HG03354 (cell line): Measurements from ENCODE around the gene DOCK1.

Source experiments
- ATAC-seq: cut with Tn5 transposase; IDR thresholded peaks from one replicate; pipeline ENCODE4 v1.9.1; 2021; ENCODE audit warnings: mild to moderate bottlenecking; ENCODE audit not compliant: unreplicated experiment, poor library complexity, severe bottlenecking

Gene DOCK1

GRCh38 chr10:127189226-127189625 is 284.0 kb downstream of the DOCK1 start:
- ATAC-seq: no peak

- ATAC-seq: no peak
Observed at GRCh38 chr10:127190427-127190826, 285.2 kb downstream of the DOCK1 start.

- no peak for ATAC-seq
Observed at GRCh38 chr10:127193125-127193524, 287.9 kb downstream of the DOCK1 start.

GRCh38 chr10:127194111-127194510 is 288.9 kb downstream of the DOCK1 start:
- no peak for ATAC-seq

- ATAC-seq: no peak
Observed at GRCh38 chr10:127194599-127194998, 289.4 kb downstream of the DOCK1 start.

GRCh38 chr10:127195041-127195506 is 289.8 kb downstream of the DOCK1 start:
- no peak for ATAC-seq

- ATAC-seq: no peak
Observed at GRCh38 chr10:127195571-127196281, 290.5 kb downstream of the DOCK1 start.

GRCh38 chr10:127196282-127197153 is 291.3 kb downstream of the DOCK1 start, which contains the start of gene INSYN2A:
Gene INSYN2A (minus strand): TSS chr10:127196591. CDS start chr10:127176395, 20,196 bp downstream.
- no peak for ATAC-seq

GRCh38 chr10:127197154-127197432 is 291.9 kb downstream of the DOCK1 start:
- no peak for ATAC-seq

GRCh38 chr10:127198307-127198706 is 293.1 kb downstream of the DOCK1 start:
- ATAC-seq: no peak

GRCh38 chr10:127198721-127199120 is 293.5 kb downstream of the DOCK1 start:
- ATAC-seq: no peak

- no peak for ATAC-seq
Observed at GRCh38 chr10:127200646-127201045, 295.4 kb downstream of the DOCK1 start.

GRCh38 chr10:127203067-127203466 is 297.8 kb downstream of the DOCK1 start:
- ATAC-seq: no peak

- no peak for ATAC-seq
Observed at GRCh38 chr10:127207081-127207480, 301.9 kb downstream of the DOCK1 start.

GRCh38 chr10:127210936-127211466 is 305.8 kb downstream of the DOCK1 start:
- no peak for ATAC-seq

GRCh38 chr10:127215866-127216265 is 310.6 kb downstream of the DOCK1 start:
- ATAC-seq: no peak

GRCh38 chr10:127216274-127216673 is 311.0 kb downstream of the DOCK1 start:
- no peak for ATAC-seq

- no peak for ATAC-seq
Observed at GRCh38 chr10:127216786-127217185, 311.6 kb downstream of the DOCK1 start.

- ATAC-seq: no peak
Observed at GRCh38 chr10:127218658-127219057, 313.4 kb downstream of the DOCK1 start.

GRCh38 chr10:127221281-127221680 is 316.1 kb downstream of the DOCK1 start:
- no peak for ATAC-seq

- ATAC-seq: no peak
Observed at GRCh38 chr10:127227027-127227426, 321.8 kb downstream of the DOCK1 start.
